Stimulated activated naive CD8-positive, alpha-beta T cell treated with anti-CD3 and anti-CD28 coated beads, Interleukin-15, Interleukin-2, amounts not matched to agents 100 U/mL and 50 U/mL, for 24 hours (primary cell): ENCODE measurements around the gene GRM3.

Source experiments
- ATAC-seq: fragments of 150-1000 bp; cut with Tn5 transposase; one replicate; pipeline ENCODE4 v1.10.0; 2021
- DNase-seq: peaks from one replicate; pipeline ENCODE4 v3.0.0; 2021

Gene GRM3

GRCh38 chr7:86692755-86693154 lies 49.0 kb downstream of the GRM3 start:
- no peak for DNase-seq
- ATAC-seq = no peak

GRCh38 chr7:86706406-86706805 lies 62.7 kb downstream of the GRM3 start:
- DNase-seq (no peak), ATAC-seq (no peak)

- DNase-seq = no peak
- no peak for ATAC-seq
Measured at GRCh38 chr7:86708031-86708680, 64.4 kb downstream of the GRM3 start.

- ATAC-seq (no peak), DNase-seq (no peak)
Measured at GRCh38 chr7:86720306-86720705, 76.6 kb downstream of the GRM3 start.

GRCh38 chr7:86733783-86734182 lies 90.1 kb downstream of the GRM3 start:
- DNase-seq (no peak), ATAC-seq (no peak)

- no peak for DNase-seq
- no peak for ATAC-seq
Measured at GRCh38 chr7:86745013-86745745, 101.5 kb downstream of the GRM3 start.

GRCh38 chr7:86747698-86748097 lies 104.0 kb downstream of the GRM3 start:
- ATAC-seq = no peak
- DNase-seq = no peak

- no peak for ATAC-seq
Measured at GRCh38 chr7:86748201-86748600, 104.5 kb downstream of the GRM3 start.

GRCh38 chr7:86748843-86749719 lies 105.4 kb downstream of the GRM3 start:
- no peak for DNase-seq
- ATAC-seq = no peak

More at GRCh38 chr7:86748201-86748600, 104.5 kb downstream of the GRM3 start:
- DNase-seq = no peak

GRCh38 chr7:86749741-86750665 lies 106.3 kb downstream of the GRM3 start:
- ATAC-seq (no peak), DNase-seq (no peak)

GRCh38 chr7:86760236-86760635 lies 116.5 kb downstream of the GRM3 start:
- ATAC-seq = no peak
- DNase-seq = no peak

GRCh38 chr7:86762129-86762528 lies 118.4 kb downstream of the GRM3 start:
- ATAC-seq (no peak), DNase-seq (no peak)

GRCh38 chr7:86765931-86766330 lies 122.2 kb downstream of the GRM3 start:
- no peak for ATAC-seq
- DNase-seq = no peak

GRCh38 chr7:86768394-86768793 lies 124.7 kb downstream of the GRM3 start:
- DNase-seq = no peak
- no peak for ATAC-seq

- ATAC-seq = no peak
Measured at GRCh38 chr7:86768967-86769760, 125.5 kb downstream of the GRM3 start.

GRCh38 chr7:86773309-86773708 lies 129.6 kb downstream of the GRM3 start:
- no peak for DNase-seq
- no peak for ATAC-seq

More at GRCh38 chr7:86768967-86769760, 125.5 kb downstream of the GRM3 start:
- no peak for DNase-seq

- DNase-seq (no peak), ATAC-seq (no peak)
Measured at GRCh38 chr7:86775203-86775602, 131.5 kb downstream of the GRM3 start.

GRCh38 chr7:86776136-86776535 lies 132.4 kb downstream of the GRM3 start:
- DNase-seq = no peak
- no peak for ATAC-seq

GRCh38 chr7:86778271-86778670 lies 134.6 kb downstream of the GRM3 start:
- DNase-seq (no peak), ATAC-seq (no peak)

GRCh38 chr7:86784765-86785164 lies 141.1 kb downstream of the GRM3 start:
- DNase-seq (no peak), ATAC-seq (no peak)

- no peak for ATAC-seq
- no peak for DNase-seq
Measured at GRCh38 chr7:86785641-86786040, 141.9 kb downstream of the GRM3 start.
